Measurements from ENCODE around the gene SLC29A2. TPM values are rescaled to one million over a fixed set of nuclear protein-coding genes. Genes with fewer than 3 reads are reported as not detected.

The SLC29A2 gene, protein sequence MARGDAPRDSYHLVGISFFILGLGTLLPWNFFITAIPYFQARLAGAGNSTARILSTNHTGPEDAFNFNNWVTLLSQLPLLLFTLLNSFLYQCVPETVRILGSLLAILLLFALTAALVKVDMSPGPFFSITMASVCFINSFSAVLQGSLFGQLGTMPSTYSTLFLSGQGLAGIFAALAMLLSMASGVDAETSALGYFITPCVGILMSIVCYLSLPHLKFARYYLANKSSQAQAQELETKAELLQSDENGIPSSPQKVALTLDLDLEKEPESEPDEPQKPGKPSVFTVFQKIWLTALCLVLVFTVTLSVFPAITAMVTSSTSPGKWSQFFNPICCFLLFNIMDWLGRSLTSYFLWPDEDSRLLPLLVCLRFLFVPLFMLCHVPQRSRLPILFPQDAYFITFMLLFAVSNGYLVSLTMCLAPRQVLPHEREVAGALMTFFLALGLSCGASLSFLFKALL
- total RNA-seq: 0.22 and 0.79 TPM in 2 replicates

- DNase-seq (ENCODE audit: low read depth in 2 of 2): peak in 1 of 2 donors; percentile 22
Measured at GRCh38 chr11:66371627-66372415, at the start of gene SLC29A2. Gene SLC29A2 (minus strand): TSS chr11:66371760. CDS start chr11:66371591, 169 bp downstream.

DNA sequence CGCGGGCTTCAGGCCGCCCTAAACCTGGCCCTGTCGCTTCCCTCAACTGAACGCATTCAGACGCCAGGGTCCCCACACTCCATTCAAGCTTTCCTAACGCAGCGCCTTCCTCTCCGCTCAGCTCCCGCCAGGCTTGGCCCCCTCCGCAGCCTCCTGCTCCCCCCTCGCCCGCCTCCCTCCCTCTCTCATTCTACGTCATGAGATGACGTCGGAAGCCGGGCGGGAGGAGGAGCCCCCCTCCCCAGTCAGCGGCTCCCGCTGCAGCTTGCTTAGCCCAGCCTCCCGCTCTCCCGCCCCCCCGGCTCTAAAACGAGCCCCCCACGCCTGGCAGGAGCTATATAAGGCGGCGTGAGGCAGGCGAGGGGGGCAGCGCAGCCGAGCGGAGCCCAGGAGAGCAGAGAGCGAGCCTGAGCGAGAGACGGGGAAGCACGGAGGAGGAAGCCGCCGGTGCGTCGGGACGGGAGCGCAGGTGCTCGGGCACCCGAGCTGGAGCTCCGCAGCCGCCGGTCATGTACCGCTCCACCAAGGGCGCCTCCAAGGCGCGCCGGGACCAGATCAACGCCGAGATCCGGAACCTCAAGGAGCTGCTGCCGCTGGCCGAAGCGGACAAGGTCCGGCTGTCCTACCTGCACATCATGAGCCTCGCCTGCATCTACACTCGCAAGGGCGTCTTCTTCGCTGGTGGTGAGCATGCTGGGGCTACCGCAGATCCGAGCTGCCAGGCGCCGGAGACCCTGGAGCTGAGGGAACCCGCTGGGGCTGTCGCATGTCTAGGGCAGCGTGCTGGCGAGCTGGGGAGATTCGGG lies 49.3 kb upstream of the SLC29A2 start, which contains the start of gene NPAS4:
Gene NPAS4 (plus strand): TSS at position 365 of the 806 bp plus-strand sequence. CDS start 145 bp downstream, at position 510.
- no peak for DNase-seq (ENCODE audit: low read depth in 2 of 2)

- DNase-seq (ENCODE audit: low read depth in 2 of 2): no peak
Measured at GRCh38 chr11:66419825-66420224, 48.3 kb upstream of the SLC29A2 start.

DNA sequence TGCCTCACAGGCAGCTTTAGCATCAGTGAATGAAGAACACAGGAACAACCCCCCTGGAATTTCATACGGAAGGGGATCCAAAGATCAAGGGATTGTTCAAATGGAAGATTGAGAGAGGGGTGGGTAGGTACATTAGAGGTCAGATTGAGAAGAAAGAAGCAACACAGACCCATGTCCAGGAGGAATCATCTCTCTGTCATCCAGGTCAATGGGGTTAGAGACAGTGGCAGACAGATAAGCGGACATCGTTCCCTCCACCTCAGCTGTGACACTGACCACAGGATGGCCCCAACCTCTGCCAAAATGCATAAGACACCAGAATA lies 47.4 kb upstream of the SLC29A2 start:
- no peak for DNase-seq (ENCODE audit: low read depth in 2 of 2)

DNA sequence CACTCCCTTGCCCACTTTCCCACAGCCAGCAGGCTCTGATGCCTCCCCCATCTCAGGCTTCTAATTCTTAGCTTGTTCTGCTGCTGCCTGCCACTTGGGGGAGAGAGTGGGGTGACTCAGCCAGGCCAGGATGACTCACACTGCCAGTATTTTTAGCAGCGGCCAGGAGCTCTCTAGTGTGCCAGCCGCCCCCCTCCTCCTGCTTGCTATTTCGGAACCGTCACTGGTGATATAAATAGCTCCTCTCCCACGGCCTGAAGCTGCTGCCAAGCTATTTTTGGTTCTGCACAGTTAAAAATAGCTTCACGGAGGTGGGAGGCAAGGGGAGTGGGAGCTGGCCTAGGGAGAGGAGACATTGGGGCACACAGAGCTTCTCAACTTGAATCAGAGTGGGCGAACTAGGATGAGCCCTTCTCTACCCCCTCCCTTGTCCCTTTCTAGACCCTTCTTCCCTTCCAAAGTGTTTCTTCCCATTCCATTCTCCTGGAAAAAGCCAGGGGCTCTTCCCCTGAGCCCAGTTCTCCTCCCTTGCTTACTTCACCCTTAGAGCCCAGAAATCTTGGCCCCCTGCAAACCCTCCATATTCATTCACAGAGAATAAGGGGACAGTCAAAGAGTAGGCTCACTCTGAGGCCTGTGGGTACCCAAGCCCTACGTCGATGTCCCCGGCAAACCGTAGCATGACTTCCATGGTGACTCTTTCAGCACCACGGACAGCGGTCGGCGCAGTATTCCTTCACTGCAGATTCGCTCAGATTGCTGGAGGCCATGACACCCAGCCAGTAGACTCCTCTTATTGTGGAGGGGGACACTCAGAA lies 46.8 kb upstream of the SLC29A2 start:
- peak; percentile 71 to 75 for DNase-seq (ENCODE audit: low read depth in 2 of 2)

DNA sequence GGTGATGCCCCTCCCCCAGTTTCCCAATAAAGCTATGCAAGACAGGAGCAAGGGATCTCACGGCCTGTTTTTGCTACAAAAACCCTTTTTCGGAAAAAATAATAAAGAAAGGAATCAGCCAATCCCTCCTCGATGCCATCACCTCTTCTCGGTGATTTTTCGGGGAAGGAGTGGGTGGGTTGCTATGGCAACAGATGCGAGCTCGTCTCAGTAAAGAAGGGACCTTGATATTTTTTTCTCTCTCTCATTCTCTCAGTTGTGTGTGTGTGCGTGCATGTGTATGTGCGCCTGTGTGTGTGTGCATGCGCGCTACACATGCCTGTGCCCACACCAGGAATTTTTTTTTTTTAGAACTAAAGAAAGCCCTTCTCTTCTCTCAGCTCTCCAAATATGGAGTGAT lies 45.4 kb upstream of the SLC29A2 start:
- no peak for DNase-seq (ENCODE audit: low read depth in 2 of 2)

DNA sequence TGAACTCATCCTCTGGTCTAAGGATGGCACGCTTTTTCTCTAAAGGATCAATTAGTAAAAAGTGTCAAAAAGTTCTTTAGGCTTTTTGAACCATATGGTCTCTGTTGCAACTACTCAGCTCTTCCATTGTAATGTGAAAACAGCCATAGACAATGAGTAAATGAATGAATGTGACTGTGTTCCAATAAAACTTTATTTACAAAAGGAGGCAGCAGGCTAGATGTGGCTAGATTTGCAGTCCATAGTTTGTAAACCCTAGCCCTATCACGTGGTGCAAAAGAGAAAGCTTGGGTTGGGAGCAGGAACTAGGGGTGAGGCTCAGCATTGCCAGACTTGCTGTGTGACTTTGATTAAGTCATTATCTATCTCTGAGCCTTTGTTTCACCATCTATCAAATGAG lies 43.9 kb upstream of the SLC29A2 start:
- no peak for DNase-seq (ENCODE audit: low read depth in 2 of 2)

- DNase-seq (ENCODE audit: low read depth in 2 of 2): no peak
Measured at GRCh38 chr11:66414120-66414934, 42.8 kb upstream of the SLC29A2 start.

DNA sequence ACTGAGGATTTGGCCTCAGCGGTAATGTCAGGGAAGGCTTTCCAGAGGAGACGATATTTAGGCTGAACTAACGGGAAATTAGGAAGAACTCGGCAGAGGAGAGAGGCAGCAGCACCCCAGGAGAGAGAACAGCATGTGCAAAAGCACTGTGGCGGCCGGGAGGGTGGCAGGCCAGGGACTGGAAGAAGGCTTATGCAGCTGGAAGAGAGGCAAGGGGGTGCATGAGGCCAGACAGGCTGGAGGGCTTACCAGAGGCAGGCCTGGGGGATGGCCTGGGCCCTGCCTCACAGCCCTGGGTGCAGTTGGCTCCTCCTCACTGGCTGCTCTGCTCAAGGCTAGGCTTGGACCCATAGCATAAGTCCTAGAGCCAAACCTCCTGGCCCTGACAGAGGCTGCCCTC lies 41.6 kb upstream of the SLC29A2 start:
- DNase-seq (ENCODE audit: low read depth in 2 of 2): no peak

DNA sequence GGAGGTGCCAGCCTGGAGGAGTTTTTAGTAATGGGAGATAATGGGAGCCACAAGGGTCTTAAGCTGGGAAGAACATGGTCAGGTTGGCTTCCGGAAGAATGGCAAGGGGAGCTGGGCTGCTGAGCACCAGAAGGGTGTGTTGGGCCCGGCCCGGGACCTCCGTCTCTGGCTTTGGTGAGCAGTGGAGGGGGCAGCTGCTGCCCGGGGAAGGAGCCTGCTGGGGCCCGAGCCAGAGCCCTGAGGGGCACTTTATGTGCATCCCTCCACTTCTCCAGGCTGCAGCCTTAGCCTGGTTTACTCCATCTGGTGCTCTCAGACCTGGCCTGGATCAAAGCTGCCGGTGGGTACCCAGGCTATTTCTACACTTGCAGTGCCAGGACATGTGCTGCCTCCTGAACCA lies 40.5 kb upstream of the SLC29A2 start:
- DNase-seq (ENCODE audit: low read depth in 2 of 2): no peak

DNA sequence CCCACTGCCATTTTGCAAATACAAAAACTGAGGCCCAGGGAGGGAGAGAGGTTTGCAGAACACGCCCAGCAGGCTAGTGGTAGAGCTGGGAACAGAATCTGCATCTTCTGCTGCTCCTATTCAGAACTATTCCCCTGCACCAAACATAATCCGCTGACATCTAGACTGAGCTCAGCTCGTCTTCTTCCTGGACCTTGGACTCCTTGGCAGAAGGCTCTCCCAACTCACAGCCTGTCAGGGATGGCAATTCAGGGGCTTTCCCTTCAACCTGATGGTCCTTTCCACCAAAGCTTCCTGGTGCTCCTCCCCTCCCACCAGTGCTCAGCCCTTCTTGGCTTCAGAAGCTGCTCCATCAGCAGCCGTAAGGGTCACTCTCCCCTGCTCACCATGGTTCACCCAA lies 39.8 kb upstream of the SLC29A2 start:
- DNase-seq (ENCODE audit: low read depth in 2 of 2): no peak

DNA sequence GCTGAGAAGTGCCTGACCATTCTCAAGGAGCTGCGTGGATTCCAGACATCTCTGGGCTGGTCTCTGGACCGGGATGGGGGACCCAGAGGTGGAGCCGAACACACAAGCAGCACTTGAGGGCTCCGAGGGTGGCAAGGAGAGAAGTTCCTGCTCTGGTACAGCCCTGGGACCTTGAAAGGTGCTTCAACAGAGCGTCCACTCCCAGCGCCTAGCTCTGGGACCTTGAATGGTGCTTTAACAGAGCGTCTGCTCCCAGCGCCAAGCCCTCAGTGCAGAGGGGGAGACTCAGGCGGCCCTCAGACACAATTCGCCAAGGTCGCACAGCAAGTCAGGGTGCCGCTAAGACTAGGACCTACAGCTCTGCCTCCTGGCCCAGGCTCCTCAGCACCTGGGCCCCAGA lies 38.6 kb upstream of the SLC29A2 start:
- DNase-seq (ENCODE audit: low read depth in 2 of 2): no peak

DNA sequence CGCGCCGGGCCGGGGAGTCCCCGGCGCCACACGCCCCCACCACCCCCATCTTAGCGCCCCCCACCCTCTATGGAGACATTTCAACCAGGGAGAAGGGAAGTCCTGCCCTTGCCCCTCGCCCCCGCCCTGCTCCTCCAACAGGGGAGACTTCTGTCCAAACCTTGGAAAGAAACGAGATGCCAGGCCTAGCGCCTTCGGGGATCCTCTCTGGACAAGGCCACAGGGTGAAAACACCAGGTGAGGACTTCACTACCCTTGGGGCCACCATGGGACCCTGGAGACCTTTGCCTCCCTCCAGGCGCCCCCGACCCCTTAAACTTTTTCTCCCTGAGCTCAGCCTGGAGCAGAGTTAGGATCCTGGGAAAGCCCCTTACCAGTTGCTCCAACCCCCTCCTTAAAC lies 37.7 kb upstream of the SLC29A2 start:
- no peak for DNase-seq (ENCODE audit: low read depth in 2 of 2)

GRCh38 chr11:66408488-66409214 lies 37.1 kb upstream of the SLC29A2 start:
- peak; percentile 83 to 91 for DNase-seq (ENCODE audit: low read depth in 2 of 2)

DNA sequence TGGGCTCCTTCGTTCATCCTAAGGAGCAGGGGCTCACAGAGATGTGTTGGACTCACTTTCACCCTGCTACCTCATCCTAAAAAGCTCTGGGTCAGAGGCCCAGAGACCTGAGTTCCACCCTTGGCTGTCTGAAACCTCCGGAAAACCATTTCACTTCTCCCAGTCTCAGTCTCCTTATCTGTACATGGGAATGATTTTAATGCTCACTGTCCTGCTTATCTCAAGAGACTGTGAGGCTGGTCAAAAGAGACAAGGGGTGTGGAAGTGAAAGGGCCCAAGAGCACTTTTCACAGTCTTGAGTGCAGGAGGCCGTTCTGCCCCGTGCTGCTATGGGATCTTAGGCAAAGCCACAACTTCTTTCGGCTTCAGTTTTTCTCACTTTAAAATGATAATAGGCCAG lies 36.1 kb upstream of the SLC29A2 start:
- no peak for DNase-seq (ENCODE audit: low read depth in 2 of 2)

DNA sequence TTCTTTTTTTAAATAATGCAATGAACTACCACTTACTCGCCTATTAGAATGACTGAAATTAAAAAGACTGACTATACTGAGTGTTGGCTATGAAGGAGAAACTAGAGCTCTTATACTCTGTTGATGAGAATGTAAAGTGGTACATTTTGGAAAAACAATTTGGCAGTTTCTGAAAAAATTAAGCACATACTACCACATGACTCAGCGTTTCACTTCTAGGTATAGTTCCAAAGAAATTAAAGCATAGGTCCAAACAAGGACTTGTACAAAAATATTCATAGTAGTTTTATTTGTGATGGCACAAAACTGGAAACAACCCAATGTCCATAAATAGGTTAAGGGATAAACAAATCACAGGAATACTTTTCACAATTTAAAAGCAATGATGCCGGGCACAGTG lies 22.4 kb upstream of the SLC29A2 start:
- no peak for DNase-seq (ENCODE audit: low read depth in 2 of 2)

DNA sequence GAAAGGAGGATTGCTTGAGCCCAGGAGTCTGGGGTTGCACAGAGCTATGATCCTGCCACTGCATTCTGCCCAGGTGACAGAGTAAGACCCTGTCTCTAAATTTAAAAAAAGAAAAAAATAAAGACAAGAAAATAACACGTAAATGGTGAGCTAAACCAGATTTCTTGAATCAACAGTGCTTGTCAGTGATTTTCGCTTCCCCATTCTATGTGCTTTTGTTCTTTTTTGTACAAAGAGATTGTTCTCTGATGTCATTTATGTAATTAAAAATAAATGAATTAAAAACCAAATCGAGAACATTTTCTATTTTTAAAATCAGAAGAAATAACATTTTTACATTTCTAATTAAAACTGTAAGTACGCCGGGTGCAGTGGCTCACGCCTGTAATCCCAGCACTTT lies 19.8 kb upstream of the SLC29A2 start:
- DNase-seq (ENCODE audit: low read depth in 2 of 2): no peak

DNA sequence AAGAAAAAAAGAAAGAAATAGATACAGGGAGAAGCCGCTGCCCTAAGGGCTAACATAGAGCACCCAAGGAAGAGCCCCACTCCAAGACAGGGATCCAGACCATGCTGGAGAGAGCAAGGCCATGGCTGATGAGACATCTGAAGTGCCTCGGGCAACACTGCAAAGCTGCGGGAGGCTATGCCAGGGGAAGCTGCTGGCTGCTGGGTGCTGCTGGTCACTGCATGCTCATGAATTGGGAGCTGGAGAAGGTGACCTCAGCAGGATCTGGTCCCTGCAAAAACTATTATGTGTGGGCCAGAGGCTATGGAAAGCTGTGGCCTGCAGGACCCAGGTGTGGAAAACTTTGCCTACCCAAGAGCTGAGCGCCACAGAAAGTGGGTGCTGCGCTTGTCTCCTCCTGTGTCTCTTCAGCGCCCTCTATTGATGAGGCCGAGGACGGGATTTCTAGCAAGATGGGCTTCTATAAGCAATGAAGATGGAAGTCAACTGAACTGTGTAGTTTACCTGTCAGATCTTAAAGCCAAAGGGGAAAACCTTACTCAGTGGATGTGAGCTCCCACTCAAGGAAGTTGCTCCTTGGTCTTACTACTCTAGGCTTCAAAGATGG lies 17.3 kb upstream of the SLC29A2 start:
- peak; percentile 79 for DNase-seq (ENCODE audit: low read depth in 2 of 2)
